Fibroblast of skin of left quadriceps (primary cell): ENCODE results near the gene HOXD9.

ENCODE experiments used
- DNase-seq, 2 experiments: peaks; one replicate each; pipeline ENCODE4 v3.0.0-alpha.2; 2013; ENCODE audit warnings: low read depth in 2 of 2

Gene HOXD9

GRCh38 chr2:176098366-176099158 lies 24.0 kb upstream of the HOXD9 start:
- no peak for DNase-seq

DNA sequence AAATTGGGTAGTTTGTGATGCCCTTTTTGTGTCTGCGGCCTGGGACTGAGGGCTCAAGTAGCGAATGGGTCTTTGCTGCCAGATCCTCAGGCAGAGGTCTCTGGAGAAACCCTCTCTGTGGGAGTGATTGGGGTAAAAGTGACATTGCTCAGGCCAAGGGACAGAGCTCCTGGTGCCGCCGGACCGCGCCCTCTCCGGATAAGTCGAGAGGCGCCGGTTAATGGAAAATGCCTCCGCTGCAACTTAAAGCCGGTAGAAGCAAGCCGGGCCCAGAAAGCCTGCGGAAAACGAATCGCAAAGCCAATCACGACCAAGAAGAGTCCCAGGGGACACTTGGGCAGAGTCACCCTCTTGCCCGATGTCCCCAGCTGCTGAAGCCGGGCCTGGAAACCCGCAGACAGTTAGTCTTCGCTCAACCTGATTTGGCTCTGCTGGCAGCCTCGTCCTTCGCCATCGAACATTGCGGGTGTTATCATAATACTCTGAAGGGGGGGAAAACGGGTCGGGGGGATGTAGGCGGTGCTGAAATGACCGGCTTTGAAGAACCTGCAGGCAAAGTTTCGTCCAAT lies 23.3 kb upstream of the HOXD9 start:
- no peak for DNase-seq

GRCh38 chr2:176099728-176100546 lies 22.6 kb upstream of the HOXD9 start, which contains the start of gene HOXD12:
Gene HOXD12 (plus strand): TSS chr2:176099795. CDS start chr2:176099802, 7 bp downstream.
- no peak for DNase-seq

DNA sequence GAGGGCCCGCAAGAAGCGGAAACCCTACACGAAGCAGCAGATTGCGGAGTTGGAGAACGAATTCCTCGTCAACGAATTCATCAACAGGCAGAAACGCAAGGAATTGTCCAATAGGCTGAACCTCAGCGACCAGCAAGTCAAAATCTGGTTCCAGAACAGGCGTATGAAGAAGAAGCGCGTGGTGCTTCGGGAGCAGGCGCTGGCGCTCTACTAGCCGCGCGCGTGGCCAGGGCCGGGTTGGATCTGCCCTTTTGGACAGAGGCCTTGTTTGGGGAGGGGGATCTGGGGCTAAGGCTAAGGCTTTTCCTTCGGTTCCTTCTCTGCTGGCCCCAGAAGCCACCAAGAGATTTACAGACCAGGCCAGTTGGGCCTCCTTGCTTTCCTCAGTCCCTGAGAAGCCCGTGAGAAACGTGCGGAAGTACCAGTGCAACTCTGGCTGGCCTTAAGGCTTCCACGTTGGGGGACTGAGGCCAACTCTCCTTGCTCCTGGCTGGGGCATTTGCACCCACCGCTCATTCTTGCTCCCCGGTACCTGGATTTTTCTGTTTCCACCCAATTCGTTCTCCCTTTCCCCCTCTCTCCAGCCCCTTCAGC lies 21.9 kb upstream of the HOXD9 start:
- DNase-seq = no peak

GRCh38 chr2:176101216-176101830 lies 21.2 kb upstream of the HOXD9 start:
- no peak for DNase-seq

DNA sequence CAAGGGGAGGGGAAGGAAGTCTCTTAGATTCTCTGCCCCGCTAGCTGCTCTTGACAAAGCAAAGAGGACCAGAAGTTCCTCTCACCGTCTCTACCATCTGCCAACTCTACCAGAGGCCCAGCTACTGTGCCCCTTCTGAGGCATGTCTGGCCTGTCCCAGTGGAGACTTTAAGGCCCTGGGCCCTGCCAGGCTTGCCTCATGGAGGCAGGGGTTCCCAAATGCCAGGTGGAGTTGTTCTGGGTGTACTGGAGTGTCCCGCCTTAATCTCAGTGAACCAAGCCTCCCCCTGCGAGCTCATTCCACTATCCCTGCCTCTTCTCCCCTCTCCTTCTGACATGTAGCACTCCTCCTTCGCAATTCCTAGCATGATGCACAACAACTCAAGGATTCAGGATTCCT lies 20.7 kb upstream of the HOXD9 start:
- no peak for DNase-seq

GRCh38 chr2:176102309-176102866 lies 20.1 kb upstream of the HOXD9 start:
- no peak for DNase-seq

DNA sequence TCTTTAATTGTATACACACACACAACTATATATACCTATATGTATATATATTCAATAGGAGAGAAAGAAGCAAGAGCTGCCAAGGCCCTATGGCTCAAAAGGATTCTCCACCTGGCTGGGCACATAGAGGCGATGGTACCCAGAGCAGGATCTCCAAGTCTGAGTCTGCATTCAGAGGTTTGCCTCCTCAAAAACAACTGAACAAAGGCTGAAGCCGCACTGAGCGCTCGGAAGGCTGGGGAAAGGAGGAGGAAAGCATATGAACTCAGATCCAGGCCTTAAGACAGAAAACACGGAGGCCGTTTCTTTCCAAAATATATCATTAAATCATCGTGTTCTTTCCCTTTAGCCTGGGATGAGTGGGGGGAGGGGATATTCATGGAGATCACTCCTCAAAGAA lies 19.3 kb upstream of the HOXD9 start:
- DNase-seq = no peak

DNA sequence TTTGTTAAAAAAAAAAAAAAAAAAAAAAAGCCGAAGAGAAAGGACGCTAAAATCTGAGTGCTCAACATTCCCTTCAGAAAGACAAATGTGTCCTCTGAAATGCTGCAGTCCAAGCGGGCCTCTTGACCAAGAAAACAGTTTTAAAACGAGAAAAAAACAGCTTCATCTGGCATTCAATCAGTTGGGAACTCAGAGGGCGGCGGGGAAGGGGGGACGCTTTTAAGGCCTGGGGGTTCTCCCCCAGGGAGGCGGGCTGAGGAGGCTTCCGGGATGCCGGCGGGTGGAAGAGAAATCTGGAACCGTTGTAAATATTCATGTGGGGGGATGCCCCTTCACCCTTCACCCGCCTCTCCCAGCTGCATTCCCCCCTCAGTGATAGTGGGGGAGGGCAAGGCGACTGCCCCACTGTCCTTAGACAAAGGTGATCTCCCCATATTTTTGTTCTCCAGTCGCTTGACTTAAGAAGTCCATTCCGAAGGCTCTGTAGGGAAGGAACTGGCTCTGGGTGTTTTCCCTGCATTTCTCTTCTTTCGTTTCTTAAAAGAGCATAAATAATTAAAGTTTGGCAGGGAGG lies 18.7 kb upstream of the HOXD9 start:
- DNase-seq = no peak

DNA sequence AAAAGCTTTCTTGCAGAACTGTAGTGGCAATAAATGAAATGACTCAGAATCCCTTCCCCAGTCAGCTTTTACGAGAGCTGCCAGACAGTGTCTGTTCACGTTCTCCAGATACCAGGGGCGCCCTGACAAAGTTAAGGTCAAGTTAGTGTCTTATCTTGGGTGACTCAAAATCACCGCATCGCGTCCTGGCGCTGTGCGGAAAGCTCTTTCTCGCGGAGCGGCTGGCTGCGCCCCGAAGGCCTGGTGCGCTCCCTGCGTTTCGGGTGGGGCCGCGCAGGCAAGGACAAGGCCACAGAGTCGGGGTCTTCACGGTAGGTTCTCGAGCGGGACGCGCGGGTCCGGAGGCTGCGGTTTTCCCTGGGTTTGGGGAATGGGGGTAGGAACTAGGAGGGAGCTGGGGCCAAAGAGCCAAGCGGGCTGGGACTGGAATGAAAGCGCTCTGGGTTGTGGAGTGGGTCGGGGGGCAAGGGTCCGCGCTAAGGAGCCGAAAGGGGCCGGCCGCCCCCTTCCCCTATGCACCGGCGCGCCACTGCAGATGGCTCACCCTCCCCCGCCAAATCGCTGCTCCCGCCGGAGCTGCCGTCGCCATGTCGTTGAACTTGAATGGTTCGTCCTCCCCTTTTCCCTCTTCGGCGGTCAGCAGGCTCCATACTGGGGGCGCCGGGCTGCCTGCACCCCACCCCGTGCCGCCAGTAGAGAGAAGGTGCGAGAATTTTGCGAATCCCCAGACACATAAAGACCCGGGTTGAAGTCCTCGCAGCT lies 18.0 kb upstream of the HOXD9 start:
- DNase-seq = no peak

GRCh38 chr2:176105078-176105729 lies 17.3 kb upstream of the HOXD9 start:
- DNase-seq = no peak

GRCh38 chr2:176105730-176106580 lies 16.6 kb upstream of the HOXD9 start:
- no peak for DNase-seq

- no peak for DNase-seq
These were observed 15.7 kb upstream of the HOXD9 start, which contains the start of gene HOXD11 for GRCh38 chr2:176106581-176107539. Gene HOXD11 (plus strand): TSS chr2:176107280. CDS start chr2:176107356, 76 bp downstream.

DNA sequence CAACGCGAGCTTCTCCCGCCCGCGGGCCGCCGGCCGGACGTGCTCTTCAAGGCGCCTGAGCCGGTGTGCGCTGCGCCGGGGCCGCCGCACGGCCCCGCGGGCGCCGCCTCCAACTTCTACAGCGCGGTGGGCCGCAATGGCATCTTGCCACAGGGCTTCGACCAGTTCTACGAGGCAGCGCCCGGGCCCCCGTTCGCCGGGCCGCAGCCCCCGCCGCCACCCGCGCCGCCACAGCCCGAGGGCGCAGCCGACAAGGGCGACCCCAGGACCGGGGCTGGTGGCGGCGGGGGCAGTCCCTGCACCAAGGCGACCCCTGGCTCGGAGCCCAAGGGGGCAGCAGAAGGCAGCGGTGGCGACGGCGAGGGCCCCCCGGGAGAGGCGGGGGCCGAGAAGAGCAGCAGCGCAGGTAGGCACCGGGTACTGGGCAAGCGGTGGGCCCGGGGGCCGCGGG lies 14.8 kb upstream of the HOXD9 start:
- DNase-seq = no peak

DNA sequence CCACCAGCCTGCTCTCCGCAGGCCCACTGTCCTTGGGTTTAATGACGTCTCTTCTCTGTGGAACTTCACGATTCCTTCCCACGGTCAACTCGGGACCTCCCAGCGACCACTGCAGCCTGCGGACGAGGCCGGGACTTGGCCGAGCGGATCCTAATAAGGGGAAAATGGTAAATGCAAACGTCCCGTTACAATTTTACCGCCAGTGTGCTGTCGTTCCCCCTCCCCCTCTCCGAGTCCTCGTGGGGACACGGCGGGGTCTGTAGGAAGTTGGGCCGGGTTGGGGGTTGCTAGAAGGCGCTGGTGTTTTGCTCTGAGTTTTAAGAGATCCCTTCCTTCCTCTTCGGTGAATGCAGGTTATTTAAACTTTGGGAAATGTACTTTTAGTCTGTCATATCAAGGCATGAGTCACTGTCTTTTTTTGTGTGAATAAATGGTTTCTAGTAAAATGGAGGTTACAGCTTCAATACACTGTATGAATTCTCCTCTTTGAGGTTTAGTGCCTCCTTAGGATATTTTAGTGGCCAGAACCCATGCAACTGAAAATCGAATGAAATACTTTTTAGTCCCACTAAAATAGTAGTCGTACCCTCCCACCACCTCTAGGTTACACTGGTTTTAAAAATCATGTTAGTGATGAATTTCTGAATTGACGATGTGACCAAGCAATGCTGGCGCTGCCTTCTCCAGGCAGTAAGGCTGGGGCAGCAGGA lies 13.2 kb upstream of the HOXD9 start:
- no peak for DNase-seq

DNA sequence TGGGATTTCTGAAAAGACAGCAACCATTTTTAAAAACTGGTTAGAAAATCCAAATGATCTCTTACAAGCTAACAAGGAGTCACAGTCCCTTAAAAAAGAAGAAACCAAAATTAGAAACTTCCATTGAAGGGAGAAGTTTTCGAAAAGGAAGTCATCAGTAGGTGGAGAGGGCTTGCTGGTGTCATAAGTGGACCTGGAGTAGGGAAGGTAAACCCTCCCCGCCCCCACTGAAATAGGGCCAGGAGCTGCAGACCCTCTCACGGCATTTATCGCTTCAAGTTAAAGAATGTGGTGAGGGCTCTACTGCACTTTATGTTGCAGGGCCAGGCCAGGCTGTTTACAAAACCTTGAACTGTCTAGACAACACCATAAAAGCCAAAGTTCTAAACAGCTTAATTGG lies 12.6 kb upstream of the HOXD9 start:
- no peak for DNase-seq
